Measurements from ENCODE around the gene LRRC2.
"Not testable (repeated sequence)": the region's sequence is repeated elsewhere in the genome, so short reads cannot be mapped to it uniquely, and the experiment has no call there.

LRRC2 gene

GRCh38 chr3:46566040-46566641 is at the start of gene LRRC2:
Gene LRRC2, minus strand, starts transcription at chr3:46566302. Its CDS starts 14,711 bp downstream, at chr3:46551591.
- DNase-seq (ENCODE audit: low read depth in 2 of 2), result no peak

GRCh38 chr3:46615050-46615775 is 49.1 kb upstream of the LRRC2 start:
- no peak for DNase-seq (ENCODE audit: low read depth in 2 of 2)

- no peak for DNase-seq (ENCODE audit: low read depth in 2 of 2)
These were observed 48.3 kb upstream of the LRRC2 start for GRCh38 chr3:46614431-46614830.

GRCh38 chr3:46613313-46614005 is 47.4 kb upstream of the LRRC2 start:
- no peak for DNase-seq (ENCODE audit: low read depth in 2 of 2)

GRCh38 chr3:46612324-46612723 is 46.2 kb upstream of the LRRC2 start, which contains the start of gene FAM240A:
Gene FAM240A, plus strand, starts transcription at chr3:46612525. Its CDS starts 159 bp downstream, at chr3:46612684.
- DNase-seq (ENCODE audit: low read depth in 2 of 2), result no peak

- no peak for DNase-seq (ENCODE audit: low read depth in 2 of 2)
These were observed 44.0 kb upstream of the LRRC2 start for GRCh38 chr3:46609944-46610722.

- no peak for DNase-seq (ENCODE audit: low read depth in 2 of 2)
These were observed 43.2 kb upstream of the LRRC2 start for GRCh38 chr3:46609212-46609721.

- no peak for DNase-seq (ENCODE audit: low read depth in 2 of 2)
These were observed 41.5 kb upstream of the LRRC2 start for GRCh38 chr3:46607603-46608028.

GRCh38 chr3:46604127-46604526 is 38.0 kb upstream of the LRRC2 start:
- no peak for DNase-seq (ENCODE audit: low read depth in 2 of 2)

GRCh38 chr3:46603446-46604046 is 37.4 kb upstream of the LRRC2 start:
- no peak for DNase-seq (ENCODE audit: low read depth in 2 of 2)

- no peak for DNase-seq (ENCODE audit: low read depth in 2 of 2)
These were observed 33.5 kb upstream of the LRRC2 start for GRCh38 chr3:46599590-46599989.

- DNase-seq (ENCODE audit: low read depth in 2 of 2), result no peak
These were observed 29.8 kb upstream of the LRRC2 start for GRCh38 chr3:46595819-46596314.

- no peak for DNase-seq (ENCODE audit: low read depth in 2 of 2)
These were observed 28.6 kb upstream of the LRRC2 start for GRCh38 chr3:46594723-46595122.

- DNase-seq (ENCODE audit: low read depth in 2 of 2), result no peak
These were observed 27.9 kb upstream of the LRRC2 start for GRCh38 chr3:46593979-46594378.

- no peak for DNase-seq (ENCODE audit: low read depth in 2 of 2)
These were observed 27.3 kb upstream of the LRRC2 start for GRCh38 chr3:46593274-46593862.

- DNase-seq (ENCODE audit: low read depth in 2 of 2), result not testable (repeated sequence)
These were observed 21.2 kb upstream of the LRRC2 start for GRCh38 chr3:46587268-46587667.

GRCh38 chr3:46586738-46587246 is 20.7 kb upstream of the LRRC2 start:
- no peak for DNase-seq (ENCODE audit: low read depth in 2 of 2)

- DNase-seq (ENCODE audit: low read depth in 2 of 2), result no peak
These were observed 19.9 kb upstream of the LRRC2 start for GRCh38 chr3:46585799-46586693.

Measured in stimulated activated CD8-positive, alpha-beta memory T cell treated with anti-CD3 and anti-CD28 coated beads, Interleukin-15, amount 100 ng/mL, for 4 hours (primary cell).